ENCODE data around the gene VOPP1. TPM values are rescaled to one million over a fixed set of nuclear protein-coding genes. Genes with fewer than 3 reads are reported as not detected.

The VOPP1 gene
- total RNA-seq, 6 experiments from 2014 or later = 103 to 135 (median 122) TPM

DNA sequence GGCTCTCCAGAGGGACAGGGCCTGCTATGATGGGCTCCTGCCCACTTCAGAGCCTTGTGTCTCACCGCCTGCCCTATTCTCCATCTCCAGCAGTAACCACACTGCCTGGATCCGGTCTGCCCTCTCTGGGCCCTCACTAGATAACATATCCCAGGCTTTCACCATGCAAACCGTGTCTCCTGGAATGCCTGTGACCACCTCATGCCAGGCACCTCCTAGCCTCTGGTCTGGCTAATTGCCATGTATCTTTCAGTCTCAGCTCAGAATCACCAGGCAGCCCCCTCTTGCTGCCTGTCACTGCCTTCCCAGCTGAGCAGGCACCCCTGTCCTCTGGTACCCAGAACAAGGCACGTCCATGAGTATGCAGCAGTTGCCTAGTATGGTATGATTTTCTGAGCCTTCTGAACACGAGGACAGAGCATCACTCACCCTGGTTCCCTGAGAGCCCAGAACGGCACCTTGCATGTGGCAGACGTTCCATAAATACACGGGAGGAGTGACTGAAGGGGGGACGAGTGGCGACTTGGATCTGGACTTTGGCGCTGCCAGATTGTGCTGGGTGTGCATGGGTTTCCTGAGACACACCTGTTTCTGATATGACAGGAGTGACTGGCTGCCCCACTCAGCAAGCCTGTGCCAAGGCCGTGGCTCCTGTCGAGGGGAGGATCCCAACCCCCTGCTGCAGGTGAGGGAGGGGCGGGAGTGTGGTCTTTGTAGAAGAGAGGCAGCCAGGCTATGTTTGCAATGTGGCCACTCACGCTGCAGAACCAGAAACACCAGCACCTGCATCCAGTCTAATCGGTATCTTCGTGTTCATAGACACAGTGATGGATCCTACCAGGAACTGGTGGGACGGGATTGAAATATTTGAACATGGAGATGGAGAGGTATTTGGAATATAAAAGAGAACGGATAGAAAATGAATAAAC lies 95.2 kb downstream of the VOPP1 start:
- TF ChIP-seq, protein P1, sequence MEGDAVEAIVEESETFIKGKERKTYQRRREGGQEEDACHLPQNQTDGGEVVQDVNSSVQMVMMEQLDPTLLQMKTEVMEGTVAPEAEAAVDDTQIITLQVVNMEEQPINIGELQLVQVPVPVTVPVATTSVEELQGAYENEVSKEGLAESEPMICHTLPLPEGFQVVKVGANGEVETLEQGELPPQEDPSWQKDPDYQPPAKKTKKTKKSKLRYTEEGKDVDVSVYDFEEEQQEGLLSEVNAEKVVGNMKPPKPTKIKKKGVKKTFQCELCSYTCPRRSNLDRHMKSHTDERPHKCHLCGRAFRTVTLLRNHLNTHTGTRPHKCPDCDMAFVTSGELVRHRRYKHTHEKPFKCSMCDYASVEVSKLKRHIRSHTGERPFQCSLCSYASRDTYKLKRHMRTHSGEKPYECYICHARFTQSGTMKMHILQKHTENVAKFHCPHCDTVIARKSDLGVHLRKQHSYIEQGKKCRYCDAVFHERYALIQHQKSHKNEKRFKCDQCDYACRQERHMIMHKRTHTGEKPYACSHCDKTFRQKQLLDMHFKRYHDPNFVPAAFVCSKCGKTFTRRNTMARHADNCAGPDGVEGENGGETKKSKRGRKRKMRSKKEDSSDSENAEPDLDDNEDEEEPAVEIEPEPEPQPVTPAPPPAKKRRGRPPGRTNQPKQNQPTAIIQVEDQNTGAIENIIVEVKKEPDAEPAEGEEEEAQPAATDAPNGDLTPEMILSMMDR (IDR thresholded peaks at IDR 0.05) = no peak
- Mint-ChIP-seq H3K4me1 (ENCODE audit: low read depth) (peaks cover 66% of the 10 kb centered on the region), H3K27ac (peak overlapping the region; percentile 81), H3K36me3 (ENCODE audit: low read depth) (peaks cover 22% of the 10 kb centered on the region), H3K9me3 (no peaks in the 10 kb centered on the region), H3K4me3 (peak overlapping the region; percentile 67; the same call in 1 of the 2 replicates), H3K27me3 (ENCODE audit: insufficient read depth) (peaks cover 2% of the 10 kb centered on the region)
- DNase-seq = no peak

DNA sequence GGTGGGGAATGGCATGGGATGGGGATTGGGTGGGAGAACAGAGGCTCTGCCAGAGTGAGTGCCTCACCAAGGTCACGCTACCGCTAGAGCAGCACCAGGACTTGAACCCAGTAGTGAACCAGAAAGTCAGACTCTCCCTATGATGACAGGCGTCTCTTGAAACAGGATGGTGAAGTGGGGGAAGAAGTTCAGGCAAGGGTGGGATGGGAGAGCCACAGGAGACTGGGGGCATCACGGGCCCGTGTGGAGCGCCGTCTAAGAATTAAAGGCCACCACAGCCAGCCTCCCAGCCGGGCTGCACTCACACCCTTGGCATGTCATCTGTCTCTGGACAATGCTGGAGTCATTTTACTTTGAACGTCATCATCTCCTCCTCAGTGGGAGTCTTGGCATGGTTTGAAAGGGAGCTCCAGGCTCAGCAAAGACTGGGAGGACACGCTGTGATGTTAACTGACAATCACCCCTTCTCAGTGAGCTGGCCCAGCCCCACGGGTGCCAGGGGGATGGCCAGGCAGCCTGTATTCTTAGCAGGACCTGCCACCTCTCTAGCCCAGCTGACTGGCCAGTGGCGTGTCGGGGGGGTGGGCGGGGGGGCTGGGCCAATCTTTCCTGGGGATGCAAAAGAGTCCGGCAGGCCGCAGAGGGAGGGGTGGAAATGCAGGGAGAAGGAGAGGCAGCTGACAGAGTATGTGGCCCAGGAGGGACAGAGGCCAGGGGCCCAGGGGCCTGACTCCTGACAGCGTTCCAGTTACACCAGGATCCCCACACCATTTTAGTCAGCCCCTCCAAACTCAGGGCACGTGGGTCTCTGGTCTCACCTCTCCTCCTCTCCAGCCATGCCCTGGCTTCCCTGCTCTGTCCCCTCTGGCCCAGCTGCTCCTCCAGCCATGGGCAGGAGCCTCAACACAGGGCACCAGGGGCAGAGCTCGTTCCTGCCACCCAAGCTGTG lies 96.2 kb downstream of the VOPP1 start:
- Mint-ChIP-seq H3K27me3 (ENCODE audit: insufficient read depth) (peaks cover 2% of the 10 kb centered on the region), H3K9me3 (no peaks in the 10 kb centered on the region), H3K27ac (peak overlapping the region; percentile 25; the same call in 1 of the 2 replicates), H3K4me1 (ENCODE audit: low read depth) (peaks cover 66% of the 10 kb centered on the region), H3K36me3 (ENCODE audit: low read depth) (peaks cover 22% of the 10 kb centered on the region), H3K4me3 (peak overlapping the region; percentile 4; the same call in 1 of the 2 replicates)
- no peak for DNase-seq
- TF ChIP-seq, protein P1 (IDR thresholded peaks at IDR 0.05) = no peak

DNA sequence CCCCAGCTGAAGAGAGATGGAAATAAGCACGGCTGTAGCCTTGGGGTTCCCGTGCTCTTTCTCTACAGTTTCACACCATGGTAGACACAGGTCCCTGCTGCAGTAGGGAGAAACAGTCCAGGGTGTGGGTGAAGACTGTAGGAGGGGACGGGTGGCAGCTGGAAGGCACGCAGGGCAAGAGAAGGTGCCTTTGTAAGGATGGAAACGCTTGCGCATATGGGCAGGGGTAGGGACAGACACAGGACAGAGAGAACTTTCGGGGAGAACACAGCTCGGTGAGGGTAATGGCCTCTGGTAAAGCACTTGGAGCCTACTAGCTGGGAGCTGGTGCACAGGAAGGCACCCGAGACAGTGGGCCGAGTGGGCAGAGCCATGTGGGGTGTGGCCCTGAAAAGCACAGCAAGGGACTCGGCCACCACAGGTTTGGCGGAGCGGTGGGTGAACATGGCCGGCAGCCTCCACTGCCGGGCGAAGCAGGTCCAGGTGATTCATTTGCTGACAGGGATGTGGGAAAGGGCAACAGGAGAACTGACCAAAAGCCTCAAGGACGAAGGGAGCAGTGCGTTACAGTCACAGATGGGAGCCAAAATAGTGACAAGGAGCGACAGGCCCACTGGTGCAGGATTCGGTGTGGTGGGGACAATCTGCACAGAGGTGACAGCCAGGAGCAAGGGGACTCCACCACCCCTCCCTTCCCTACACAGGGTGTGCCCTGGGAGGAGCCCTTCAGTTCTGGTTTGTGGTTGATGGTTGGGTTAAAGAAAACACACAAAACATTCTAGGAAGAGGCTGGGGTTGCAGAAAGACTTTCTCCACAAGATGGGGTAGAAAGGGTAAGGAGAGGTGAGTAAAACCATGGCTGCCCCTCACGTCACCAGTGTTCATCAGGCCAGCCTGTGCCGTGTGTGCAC lies 97.1 kb downstream of the VOPP1 start:
- Mint-ChIP-seq H3K27ac (peak overlapping the region; percentile 25; the same call in 1 of the 2 replicates), H3K27me3 (ENCODE audit: insufficient read depth) (peaks cover 2% of the 10 kb centered on the region), H3K9me3 (no peaks in the 10 kb centered on the region), H3K4me1 (ENCODE audit: low read depth) (peaks cover 59% of the 10 kb centered on the region), H3K36me3 (ENCODE audit: low read depth) (peaks cover 18% of the 10 kb centered on the region), H3K4me3 (peak overlapping the region; percentile 4; the same call in 1 of the 2 replicates)
- TF ChIP-seq, protein P1 (IDR thresholded peaks at IDR 0.05) = no peak
- no peak for DNase-seq

DNA sequence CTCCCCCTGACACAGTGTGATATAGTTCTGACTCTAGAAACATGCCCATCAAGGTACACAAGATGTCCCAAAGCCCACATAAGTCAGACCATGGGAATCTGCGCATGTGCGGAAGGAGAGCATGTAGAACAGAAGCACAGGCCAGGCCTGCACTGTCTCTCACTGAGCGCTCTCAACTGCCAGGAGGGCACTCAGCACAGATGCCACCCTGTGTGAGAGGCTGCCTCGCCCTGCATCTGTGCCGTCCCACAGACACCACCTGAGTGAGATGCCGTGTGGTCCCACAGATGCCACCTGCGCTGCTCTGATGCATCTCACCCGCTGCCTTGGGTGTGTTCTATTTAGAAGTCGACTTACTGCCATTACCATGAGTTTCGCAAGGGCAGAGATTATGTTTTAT lies 98.4 kb downstream of the VOPP1 start:
- H3K4me3 Mint-ChIP-seq = no peak overlapping the region
- peaks cover 19% of the 10 kb centered on the region for H3K36me3 Mint-ChIP-seq (ENCODE audit: low read depth)
- H3K27me3 Mint-ChIP-seq (ENCODE audit: insufficient read depth) = peaks cover 2% of the 10 kb centered on the region
- DNase-seq = no peak
- no peak overlapping the region for H3K27ac Mint-ChIP-seq
- H3K4me1 Mint-ChIP-seq (ENCODE audit: low read depth) = peaks cover 48% of the 10 kb centered on the region
- TF ChIP-seq, protein P1 (IDR thresholded peaks at IDR 0.05) = no peak
- no peaks in the 10 kb centered on the region for H3K9me3 Mint-ChIP-seq

Data from HFFc6 (cell line).